OCI-LY1 (cell line): ENCODE results near the gene AGAP1.

Experiments
- H2AFZ ChIP-seq: fragments of 200-600 bp; sonication (generic), shearing (Covaris generic); 2 replicates; pipeline ENCODE4 v1.6.0; 2014; ENCODE audit warnings: antibody characterized with exemption, mild to moderate bottlenecking, low read length
- H3F3A ChIP-seq: fragments of 200-600 bp; sonication (generic), shearing (Covaris generic); 2 replicates; pipeline ENCODE4 v1.6.0; 2014; ENCODE audit warnings: mild to moderate bottlenecking, antibody characterized with exemption, low read length, moderate library complexity; ENCODE audit not compliant: insufficient read depth
- H3K27ac ChIP-seq: fragments of 200-600 bp; sonication (generic); 2 replicates; pipeline ENCODE4 v1.5.1; 2014; ENCODE audit warnings: low read length, mixed run types, mild to moderate bottlenecking, low read depth; ENCODE audit not compliant: poor library complexity, severe bottlenecking
- H3K27me3 ChIP-seq: fragments of 200-600 bp; sonication (generic); 2 replicates; pipeline ENCODE4 v1.6.0; 2014; ENCODE audit warnings: antibody characterized with exemption, mild to moderate bottlenecking, low read length, moderate library complexity; ENCODE audit not compliant: insufficient read depth
- H3K36me3 ChIP-seq: fragments of 200-600 bp; sonication (generic); 2 replicates; pipeline ENCODE4 v1.6.1; 2014; ENCODE audit warnings: mild to moderate bottlenecking, antibody characterized with exemption, low read length, moderate library complexity, mixed read lengths; ENCODE audit not compliant: insufficient read depth
- H3K4me1 ChIP-seq: fragments of 200-600 bp; sonication (generic); 2 replicates; pipeline ENCODE4 v1.5.1; 2014; ENCODE audit warnings: mild to moderate bottlenecking, low read length, moderate library complexity; ENCODE audit not compliant: insufficient read depth, severe bottlenecking
- H3K4me2 ChIP-seq: fragments of 200-600 bp; sonication (generic), shearing (Covaris generic); 2 replicates; pipeline ENCODE4 v1.6.1; 2014; ENCODE audit warnings: low read length
- H3K4me3 ChIP-seq: fragments of 200-600 bp; sonication (generic); 2 replicates; pipeline ENCODE4 v1.5.1; 2014; ENCODE audit warnings: low read length, low read depth, mild to moderate bottlenecking, mixed read lengths; ENCODE audit not compliant: poor library complexity, severe bottlenecking
- H3K79me2 ChIP-seq: fragments of 200-600 bp; shearing (Covaris generic); 2 replicates; pipeline ENCODE4 v1.6.1; 2016; ENCODE audit warnings: mixed run types, low read length, mixed read lengths; ENCODE audit not compliant: insufficient read depth
- H3K9ac ChIP-seq: fragments of 200-600 bp; sonication (generic), shearing (Covaris generic); 2 replicates; pipeline ENCODE4 v1.6.1; 2014; ENCODE audit warnings: mild to moderate bottlenecking, low read length, mixed read lengths
- H3K9me2 ChIP-seq: fragments of 200-600 bp; sonication (generic), shearing (Covaris generic); 2 replicates; pipeline ENCODE4 v1.6.1; 2014; ENCODE audit warnings: low read depth, mild to moderate bottlenecking, low read length, mixed read lengths
- H3K9me3 ChIP-seq: fragments of 200-600 bp; shearing (Covaris generic); 2 replicates; pipeline ENCODE4 v1.6.1; 2014; ENCODE audit warnings: low read length, mixed read lengths
- H4K20me1 ChIP-seq: fragments of 200-600 bp; sonication (generic), shearing (Covaris generic); 2 replicates; pipeline ENCODE4 v1.6.0; 2016; ENCODE audit warnings: mild to moderate bottlenecking, low read length; ENCODE audit not compliant: insufficient read depth
- CTCF ChIP-seq: fragments of 200-600 bp; sonication (generic), shearing (Covaris generic); IDR thresholded peaks from 2 replicates; pipeline ENCODE4 v1.5.1; 2017; ENCODE audit warnings: mild to moderate bottlenecking, antibody characterized with exemption, low read length, moderate library complexity, mixed read lengths
- EZH2 ChIP-seq: fragments of 200-600 bp; sonication (generic), shearing (Covaris generic); IDR thresholded peaks from 2 replicates; pipeline ENCODE4 v1.8.0; 2017; ENCODE audit warnings: borderline replicate concordance, mixed run types, mild to moderate bottlenecking, antibody characterized with exemption, low read length, moderate library complexity, mixed read lengths

Gene AGAP1

GRCh38 chr2:235903782-235904584, 410.1 kb downstream of the AGAP1 start:
- no peak overlapping the region for H3K4me3 ChIP-seq
- H3K9me2 ChIP-seq, result no peaks in the 10 kb centered on the region
- no peaks in the 10 kb centered on the region for H3K79me2 ChIP-seq
- no peaks in the 10 kb centered on the region for H3K36me3 ChIP-seq
- no peaks in the 10 kb centered on the region for H3F3A ChIP-seq
- no peak for TF ChIP-seq EZH2
- no peak for TF ChIP-seq CTCF
- H4K20me1 ChIP-seq, result no peaks in the 10 kb centered on the region
- H3K4me1 ChIP-seq, result no peaks in the 10 kb centered on the region
- H3K27ac ChIP-seq, result no peak overlapping the region
- no peaks in the 10 kb centered on the region for H3K9me3 ChIP-seq
- H2AFZ ChIP-seq, result no peak overlapping the region
- no peak overlapping the region for H3K9ac ChIP-seq
- H3K4me2 ChIP-seq, result no peak overlapping the region
- H3K27me3 ChIP-seq, result no peaks in the 10 kb centered on the region

- no peak for TF ChIP-seq EZH2
- TF ChIP-seq CTCF, result no peak
- H3K9ac ChIP-seq, result no peak overlapping the region
- no peaks in the 10 kb centered on the region for H3K9me2 ChIP-seq
- H3K36me3 ChIP-seq, result no peaks in the 10 kb centered on the region
- no peaks in the 10 kb centered on the region for H3K4me1 ChIP-seq
- no peak overlapping the region for H3K4me2 ChIP-seq
- no peaks in the 10 kb centered on the region for H3K9me3 ChIP-seq
- H4K20me1 ChIP-seq, result no peaks in the 10 kb centered on the region
- H2AFZ ChIP-seq, result no peak overlapping the region
- no peaks in the 10 kb centered on the region for H3K79me2 ChIP-seq
- H3F3A ChIP-seq, result no peaks in the 10 kb centered on the region
- H3K27me3 ChIP-seq, result no peaks in the 10 kb centered on the region
- H3K27ac ChIP-seq, result no peak overlapping the region
- no peak overlapping the region for H3K4me3 ChIP-seq
Measured at GRCh38 chr2:235904585-235904931, 410.7 kb downstream of the AGAP1 start.

- Histone ChIP-seq H3K9me2 (no peaks in the 10 kb centered on the region), H3K27ac (no peak overlapping the region), H3F3A (no peaks in the 10 kb centered on the region), H4K20me1 (no peaks in the 10 kb centered on the region; the same call in 1 of the 2 replicates), H3K4me3 (no peak overlapping the region), H3K4me2 (no peak overlapping the region), H3K79me2 (no peaks in the 10 kb centered on the region), H3K9ac (no peak overlapping the region), H2AFZ (no peak overlapping the region), H3K27me3 (no peaks in the 10 kb centered on the region), H3K36me3 (no peaks in the 10 kb centered on the region), H3K9me3 (no peaks in the 10 kb centered on the region), H3K4me1 (no peaks in the 10 kb centered on the region)
- no peak for TF ChIP-seq EZH2
- no peak for TF ChIP-seq CTCF
Measured at GRCh38 chr2:235908826-235909225, 415.0 kb downstream of the AGAP1 start.
